CD4-positive, alpha-beta T cell treated with Interleukin-2 at 100 ng/mL for 4 hours (primary cell): Measurements from ENCODE around the gene FAM151A.

ENCODE experiments used
- DNase-seq: peaks from one replicate; pipeline ENCODE4 v3.0.0-alpha.2; 2020; ENCODE audit warnings: low spot score

FAM151A gene

DNA sequence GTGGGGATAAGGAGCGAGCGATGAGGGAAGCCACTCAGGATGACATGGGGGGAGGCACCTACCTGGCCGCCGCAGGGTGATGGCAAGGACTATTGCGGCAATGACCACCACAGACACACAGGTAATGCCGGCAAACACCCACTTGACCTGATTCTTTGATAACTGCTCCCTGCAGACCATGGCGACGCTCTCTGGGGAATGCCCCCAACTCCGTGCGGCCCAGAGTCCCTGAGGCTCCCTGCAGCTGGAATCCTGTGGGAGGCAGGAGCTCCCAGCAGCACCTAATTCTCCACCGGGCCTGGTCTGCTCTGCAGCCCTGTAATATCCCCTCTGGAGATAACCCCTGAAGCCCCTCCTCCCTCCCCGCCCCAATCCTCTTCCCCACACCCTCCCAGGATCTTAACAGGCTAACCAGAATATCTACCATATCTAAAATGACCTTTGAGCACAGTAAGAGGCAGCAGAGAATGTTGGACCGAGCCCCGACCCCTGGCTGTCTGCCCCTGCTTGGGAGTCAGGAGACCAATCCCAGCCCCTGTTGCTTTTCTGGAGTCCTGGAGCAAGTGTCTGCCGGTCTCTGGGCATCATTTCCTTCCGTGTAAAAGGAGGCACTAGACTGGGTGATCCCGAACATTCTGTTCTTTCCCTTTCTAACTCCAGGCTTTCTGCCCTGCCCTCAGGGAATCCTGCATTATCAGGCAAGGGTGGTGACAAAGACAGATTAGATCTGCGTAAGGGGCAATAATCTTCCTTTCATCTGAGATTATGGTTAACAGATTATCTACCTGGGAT, at the start of gene FAM151A:
Gene FAM151A, minus strand, starts transcription at position 310 of the 792 bp plus-strand sequence. Its CDS starts 130 bp downstream, at position 180.
- DNase-seq, result no peak

DNA sequence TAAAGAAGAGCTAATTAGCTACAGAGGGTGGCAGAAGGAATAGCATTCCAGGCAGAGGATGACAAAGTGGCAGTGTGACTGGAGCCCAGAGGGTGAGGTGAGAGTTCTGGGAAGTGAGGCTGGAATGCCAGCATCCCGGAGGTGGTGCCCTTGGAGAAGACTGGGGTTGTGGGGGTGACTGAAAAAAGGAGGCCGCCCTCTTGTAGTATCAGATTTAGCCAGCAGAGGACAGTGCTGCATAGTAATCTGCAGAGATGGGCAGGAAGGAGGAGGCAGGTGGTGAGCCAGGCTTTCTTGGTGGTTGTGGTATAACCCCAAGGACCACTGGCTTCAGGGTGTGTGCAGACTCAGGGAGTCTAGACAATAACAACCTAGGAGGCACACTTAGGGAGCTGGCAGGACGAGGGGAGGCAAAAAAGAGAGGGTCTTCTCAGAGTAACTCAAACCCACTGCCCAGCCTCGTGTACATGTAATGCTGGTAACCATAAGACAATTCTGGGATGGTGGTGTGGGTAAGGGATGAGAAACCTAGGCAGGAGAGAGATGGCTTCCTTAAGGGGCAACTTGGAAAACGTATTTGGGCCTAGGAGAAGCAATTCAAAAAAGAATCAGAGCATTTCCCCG, 48.8 kb upstream of the FAM151A start:
- peak; percentile 70 for DNase-seq

DNA sequence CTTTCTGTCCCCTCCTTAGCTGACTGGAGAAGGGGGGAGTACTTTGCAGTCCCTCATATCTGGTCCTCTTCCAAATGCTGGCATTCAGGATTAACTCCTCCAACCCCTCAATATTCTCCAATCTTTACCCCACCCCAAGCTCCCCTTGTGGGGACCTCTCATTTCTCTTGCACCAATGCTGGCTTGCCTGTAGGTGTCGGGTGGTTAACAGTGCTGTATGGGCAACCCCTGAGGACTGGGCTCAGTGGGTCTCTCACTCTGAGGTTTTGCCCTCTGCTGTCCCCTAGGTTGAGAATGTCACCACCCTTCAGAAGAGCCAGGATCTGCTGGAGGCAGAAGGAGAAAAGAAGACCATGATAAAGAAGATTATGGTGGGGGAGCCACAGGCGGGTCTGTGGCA, 45.2 kb upstream of the FAM151A start:
- DNase-seq, result no peak

DNA sequence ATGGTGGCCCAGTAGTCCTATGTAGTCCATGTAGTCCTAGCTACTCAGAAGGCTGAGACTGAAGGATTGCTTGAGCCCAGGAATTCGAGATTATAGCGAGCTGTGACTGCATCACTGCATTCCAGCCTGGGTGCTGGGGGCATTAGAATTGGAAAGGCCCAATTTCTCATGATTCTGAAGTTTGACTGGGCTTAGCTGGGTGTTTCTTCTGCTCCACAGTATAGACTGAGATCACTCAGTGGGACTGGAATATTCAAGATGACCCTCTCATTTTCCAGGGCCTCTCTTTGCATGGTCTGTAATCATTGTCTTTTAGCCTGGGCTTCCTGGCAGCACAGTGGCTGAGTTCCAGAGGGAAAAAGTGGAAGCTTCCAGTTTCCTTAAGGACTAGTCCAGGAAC, 44.5 kb upstream of the FAM151A start:
- DNase-seq, result no peak

DNA sequence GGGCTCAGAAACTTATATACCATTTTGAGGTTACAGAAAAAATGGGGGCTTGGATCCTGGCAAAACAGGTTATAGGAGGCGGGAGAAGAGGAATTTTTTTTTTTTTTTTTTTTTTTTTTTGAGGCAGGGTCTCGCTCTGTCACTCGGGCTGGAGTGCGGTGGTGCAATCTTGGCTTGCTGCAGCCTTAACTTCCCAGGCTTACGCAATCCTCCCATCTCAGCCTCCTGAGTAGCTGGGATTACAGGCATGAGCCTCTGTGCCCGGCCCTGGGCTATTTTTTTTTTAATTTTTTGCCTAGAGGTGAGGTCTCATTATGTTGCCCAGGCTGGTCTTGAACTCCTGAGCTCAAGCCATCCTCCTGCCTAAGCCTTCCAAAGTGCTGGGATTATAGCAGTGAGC, 43.0 kb upstream of the FAM151A start:
- DNase-seq, result no peak

DNA sequence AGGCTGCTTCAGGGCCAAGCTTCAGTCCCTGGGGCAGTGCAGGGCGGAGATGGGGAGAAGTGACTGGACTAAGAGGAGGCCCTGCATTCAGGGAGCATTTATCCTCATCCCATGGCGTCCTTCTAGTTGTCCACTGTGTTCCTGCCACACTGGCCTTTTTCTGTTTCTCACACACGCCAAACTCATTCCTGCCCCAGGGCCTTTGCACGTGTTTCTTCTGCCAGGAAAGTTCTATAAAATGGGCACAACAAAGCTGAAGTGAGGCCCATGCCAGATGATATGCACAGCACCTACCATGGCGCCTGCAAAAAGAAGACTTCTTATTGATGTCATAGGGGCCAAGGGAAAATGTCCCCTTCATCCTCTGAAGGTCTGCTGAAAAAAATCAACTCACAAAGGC, 42.5 kb upstream of the FAM151A start:
- DNase-seq, result no peak

DNA sequence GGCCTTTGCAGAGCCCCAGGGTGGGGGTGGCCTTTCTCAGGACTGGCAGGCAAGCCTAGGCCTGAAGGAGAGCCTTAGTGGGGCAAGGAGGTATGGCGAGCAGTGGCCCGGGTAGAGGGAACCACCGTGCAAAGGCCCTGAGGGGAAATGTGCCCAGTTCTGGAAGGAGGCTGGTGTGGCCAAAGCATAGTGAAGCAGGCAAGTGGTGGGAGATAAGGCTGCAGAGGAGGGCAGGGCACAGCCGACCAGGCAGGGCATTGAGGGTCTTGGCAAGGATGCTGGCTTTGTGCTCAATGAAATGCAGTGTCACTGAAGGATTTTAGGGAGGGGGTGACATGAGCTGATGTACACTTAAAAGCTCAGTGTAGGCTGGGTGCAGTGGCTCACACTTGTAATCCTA, 41.0 kb upstream of the FAM151A start:
- DNase-seq, result no peak

DNA sequence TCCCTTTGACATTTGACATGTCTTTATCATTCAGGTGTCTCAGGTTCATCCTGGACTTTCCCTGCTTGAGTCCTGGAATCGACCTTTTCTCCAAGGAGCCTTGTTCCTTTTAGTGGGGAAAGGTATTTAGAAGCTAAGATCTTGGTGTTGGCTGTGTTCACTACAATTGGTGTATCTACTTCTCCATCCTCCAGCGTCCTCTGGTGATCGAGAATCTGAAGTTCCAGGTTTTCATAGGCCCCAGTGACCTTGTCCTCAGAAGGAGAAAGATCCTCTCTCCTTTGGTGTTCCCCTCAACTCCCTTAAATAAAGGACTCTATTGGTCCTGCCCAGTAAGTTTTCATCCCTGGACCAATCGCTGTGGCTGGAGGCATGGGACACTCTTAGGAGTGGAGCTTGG, 40.4 kb upstream of the FAM151A start:
- no peak for DNase-seq

DNA sequence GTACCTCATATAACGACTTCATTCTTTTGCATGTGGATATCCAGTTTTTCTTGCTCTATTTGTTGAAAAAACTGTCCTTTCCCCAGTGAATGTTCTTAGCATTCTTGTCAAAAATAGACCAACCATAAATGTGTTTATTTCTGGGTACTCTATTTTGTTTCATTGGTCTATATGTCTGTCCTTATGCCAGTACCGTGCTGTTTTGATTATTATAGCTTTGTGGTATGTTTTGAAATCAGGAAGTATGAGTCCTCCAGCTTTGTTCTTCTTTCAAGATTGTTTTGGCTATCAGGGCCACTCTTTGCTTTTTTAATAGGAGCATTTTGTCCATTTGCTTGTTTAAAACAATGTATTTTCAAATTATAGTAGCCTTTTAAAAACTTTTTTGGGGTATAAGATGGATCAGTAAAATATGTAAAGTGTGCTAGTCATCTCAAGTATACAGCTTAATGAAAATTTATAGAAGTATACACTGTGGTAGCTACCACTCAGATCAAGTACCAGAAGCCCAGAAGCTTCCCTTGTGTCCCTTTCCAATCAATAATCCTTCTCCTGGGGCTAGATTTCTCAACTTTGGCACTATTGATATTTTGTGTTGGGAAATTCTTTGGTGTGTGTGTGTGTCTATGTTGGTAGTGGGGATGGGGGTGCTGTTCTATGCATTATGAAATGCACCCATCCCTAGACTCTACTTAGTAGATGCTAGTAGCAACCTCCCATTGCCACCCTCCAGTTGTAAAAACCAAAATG, 35.0 kb upstream of the FAM151A start:
- DNase-seq, result no peak

DNA sequence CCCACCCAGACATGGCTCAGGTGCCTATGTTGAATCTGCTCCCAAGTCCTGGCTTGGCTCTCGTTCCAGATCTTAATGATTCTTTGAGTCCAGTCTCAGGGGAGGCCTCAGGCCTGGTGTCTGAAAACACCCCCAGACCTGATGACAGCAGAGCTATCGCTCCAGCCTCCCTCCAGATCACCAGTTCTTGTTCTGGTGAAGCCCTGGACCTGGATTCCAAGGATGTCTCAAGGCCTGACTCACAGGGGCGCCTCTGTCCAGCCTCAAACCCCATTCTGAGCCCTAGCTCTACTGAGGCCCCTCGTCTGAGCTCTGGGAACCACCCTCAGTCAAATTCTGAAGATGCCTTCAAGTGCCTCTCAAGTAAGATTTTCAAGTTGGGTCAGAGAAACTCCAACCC, 29.7 kb upstream of the FAM151A start:
- no peak for DNase-seq

DNA sequence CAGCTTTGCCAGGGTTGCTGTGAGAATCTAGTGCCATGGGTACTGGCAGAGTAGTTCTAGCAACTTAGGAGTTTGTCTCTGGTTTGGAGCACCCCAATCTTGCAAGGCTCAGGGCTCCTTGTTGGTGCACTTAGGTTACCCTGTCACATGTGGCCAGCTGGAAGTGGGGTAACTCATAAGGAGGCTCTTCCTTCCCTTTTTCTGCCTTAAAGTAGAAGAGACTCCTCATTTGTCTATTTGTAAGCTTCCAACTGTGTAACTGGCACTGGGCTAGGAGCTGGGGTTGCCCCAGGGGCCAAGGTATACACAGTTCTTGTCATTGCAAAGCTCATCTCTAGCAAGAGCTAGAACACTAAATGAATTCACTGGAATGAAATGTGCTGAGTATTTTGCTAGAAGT, 28.8 kb upstream of the FAM151A start:
- DNase-seq, result no peak

DNA sequence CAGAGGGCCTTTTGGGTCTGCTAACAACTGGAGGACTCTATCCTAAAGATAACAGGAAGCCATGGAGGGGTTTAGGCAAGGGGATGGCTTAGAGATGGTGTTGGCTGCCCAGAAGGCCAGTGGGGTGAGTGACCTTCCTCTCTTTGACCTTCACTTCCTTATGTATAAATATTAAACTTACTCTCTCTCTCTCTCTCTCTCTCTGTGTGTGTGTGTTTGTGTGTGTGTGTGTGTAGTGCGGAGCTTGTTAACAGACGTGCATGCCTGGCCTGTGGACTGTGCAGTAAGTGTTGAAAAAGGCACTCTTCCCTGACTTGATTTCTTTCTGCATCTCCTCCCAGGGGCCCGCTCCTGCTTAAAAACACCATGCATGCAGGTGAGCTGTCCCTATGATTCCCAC, 28.3 kb upstream of the FAM151A start:
- DNase-seq, result no peak

DNA sequence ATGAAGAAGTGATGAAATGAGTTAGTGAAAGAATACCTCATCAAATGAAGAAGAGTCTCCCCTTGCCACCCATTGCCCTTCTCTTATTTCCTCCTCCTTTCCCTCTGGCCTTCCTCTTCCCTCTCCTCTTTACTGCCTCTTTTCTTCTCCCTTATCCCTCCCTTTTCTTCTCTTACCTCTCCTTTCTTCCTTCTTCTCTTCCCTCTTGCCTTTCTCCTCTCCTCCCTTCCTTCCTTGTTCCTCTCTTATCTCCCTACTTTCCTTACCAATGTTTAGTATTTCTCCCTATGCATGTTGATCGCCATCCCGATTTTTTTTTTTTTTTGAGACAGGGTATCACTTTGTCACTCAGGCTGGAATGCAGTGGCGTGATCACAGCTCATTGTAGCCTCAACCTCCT, 27.1 kb upstream of the FAM151A start:
- DNase-seq, result no peak

DNA sequence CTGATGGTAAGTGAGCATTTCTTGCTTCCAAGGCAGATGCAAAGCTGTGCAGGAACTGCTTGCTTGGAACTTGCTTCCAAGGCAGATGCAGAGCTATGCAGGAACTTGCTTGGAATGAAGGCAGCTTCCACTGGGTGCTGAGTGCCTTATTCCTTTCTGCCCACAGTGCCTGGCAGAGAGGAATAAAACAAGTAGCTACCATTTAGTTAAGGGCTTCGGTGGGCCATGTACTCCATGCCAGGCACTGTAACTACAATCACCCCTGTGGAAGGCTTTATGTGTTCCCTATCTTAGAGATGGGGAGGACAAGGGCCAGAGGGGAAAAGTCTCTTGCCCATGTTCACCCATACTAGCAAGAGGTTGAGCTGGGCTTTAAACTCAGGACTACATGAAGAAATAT, 26.6 kb upstream of the FAM151A start:
- DNase-seq, result no peak

DNA sequence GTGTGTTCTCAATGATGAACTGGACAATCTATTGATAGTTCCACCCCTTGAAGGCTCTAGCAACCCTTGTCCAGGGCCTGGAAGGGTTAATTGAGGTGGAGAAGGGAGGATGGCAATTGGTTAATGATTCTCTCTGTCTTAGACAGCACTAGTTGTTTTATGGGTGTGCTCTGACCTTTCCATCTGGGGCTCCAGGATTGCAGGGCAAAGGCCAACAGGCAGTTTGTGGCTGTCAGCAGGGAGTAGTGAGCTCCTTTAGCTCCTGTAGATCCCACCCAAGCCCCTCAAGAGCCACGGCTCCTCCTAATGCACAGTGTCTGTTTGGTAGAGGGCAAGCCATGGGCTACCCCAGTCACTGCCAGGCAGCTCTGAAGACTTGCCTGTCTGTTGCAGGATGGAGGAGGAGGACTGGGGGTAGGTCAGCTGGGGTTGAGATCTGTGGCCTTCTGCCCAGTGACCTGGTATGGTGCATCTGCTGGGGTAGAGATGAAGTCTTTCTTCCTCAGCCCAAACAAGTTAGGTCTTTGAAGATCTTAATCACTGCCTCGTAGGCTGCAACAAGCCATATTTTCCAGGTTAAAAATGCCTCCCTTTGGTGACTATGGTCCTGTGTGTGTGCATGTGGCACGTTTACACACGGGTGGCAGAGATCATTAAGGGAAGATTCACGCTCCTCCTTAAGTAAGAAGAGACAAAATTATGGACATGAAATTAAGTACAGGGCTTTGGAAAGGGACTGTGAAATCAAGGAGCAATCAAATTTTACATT, 26.0 kb upstream of the FAM151A start:
- no peak for DNase-seq

DNA sequence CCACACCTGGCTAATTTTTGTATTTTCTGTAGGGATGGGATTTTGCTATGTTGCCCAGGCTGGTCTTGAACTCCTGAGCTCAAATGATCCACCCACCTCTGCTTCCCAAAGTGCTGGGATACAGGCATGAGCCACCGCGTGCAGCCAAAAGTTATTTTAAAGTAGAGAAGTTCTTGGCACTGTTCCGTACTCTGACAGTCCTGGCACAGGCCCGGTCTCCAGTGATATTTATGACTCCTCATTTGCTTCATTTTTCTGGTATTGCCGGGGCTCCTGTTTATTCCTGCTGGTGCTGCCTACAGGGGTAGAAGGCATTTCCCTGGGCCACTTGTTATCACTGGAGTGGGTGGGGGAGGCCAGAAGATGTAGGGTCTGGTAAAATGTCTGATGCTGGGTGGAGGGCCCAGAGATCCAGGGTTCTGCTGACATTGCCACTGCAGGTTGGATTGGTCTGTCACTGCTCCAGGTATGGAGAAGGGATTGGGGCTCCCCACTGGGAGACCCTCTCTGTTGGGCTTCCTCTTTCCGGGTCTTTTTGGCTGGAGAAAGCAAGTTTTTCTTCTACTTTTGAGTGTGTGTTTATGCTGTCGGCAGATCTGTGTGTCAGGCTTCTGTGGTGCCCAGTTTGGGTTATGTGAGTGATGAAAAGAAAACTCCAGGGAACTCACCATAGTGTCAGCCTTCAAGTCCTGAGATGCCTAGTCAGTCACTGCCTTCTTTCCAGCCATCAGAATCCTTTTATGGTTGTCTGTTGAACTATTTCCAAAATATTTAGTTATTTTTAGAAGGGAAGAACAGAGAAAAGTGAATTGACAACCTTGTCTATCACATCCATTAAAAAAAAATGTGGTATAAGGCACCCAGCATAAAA, 22.7 kb upstream of the FAM151A start:
- DNase-seq, result no peak

DNA sequence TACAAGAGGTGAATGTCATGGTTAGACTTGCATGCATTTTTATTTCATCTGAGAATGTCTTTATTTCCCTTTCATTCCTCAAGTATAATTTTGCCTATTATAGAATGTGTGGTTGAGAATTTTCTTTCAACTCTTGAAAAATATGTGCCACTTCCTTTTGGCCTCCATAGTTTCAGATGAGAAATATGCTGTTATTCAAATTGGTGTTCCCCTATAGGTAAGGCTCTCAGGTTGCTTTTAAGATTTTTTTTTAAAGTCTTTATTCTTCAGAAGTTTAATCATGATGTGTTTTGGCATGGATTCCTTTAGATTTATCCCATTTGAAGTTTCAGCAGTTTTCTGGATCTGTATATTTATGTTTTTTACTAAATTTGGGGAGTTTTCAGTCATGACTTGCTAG, 20.4 kb upstream of the FAM151A start:
- no peak for DNase-seq

DNA sequence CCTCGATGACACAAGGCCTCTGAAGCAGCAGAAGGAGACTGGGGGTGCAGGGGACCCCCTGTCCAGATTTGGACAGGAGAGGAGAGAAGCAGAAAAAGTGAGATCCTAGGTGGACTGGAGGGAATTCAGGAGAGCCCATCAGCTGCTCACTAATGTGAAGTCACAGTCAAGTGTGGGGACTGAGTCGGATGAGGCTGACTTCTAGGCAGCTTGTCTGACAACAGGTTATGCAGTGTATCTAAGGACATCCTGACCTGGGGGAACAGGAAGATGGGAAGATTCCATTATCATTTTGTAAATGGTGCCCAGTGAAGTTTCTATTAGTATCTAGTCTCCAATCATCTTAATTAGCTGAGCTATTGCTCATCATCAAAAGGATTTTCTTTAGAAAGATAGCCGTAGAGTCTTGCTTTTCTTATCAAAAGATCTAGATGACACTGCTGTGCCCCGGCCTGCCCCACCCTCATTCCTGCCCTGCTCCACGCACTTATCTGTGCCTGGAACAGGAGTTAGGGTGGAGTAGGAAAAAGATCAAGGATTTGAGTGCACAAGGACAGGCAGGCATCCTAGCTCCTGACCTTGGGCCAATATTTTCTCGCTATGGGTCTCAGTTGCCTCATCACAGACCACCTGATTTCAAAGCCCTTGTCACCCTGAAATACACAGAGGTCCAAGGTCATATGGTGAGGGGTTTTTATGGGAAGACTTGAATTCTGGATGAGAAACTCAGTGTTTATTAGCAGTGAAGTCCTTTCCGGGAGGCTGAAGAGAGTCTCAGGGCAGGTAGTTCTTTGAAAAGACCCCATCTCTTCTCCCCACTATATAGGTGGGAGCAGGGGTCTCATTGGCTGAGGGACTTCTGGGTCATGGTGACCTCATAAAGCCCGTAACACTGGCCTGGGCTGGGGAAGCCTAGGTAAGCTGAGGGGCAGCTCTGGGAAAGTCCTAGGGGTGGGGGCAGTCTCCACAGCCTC, 17.8 kb upstream of the FAM151A start, which contains the start of gene MROH7:
Gene MROH7, plus strand, starts transcription at position 924 of the 974 bp plus-strand sequence. CDS start 11,141 bp downstream, outside the sequence.
- no peak for DNase-seq

DNA sequence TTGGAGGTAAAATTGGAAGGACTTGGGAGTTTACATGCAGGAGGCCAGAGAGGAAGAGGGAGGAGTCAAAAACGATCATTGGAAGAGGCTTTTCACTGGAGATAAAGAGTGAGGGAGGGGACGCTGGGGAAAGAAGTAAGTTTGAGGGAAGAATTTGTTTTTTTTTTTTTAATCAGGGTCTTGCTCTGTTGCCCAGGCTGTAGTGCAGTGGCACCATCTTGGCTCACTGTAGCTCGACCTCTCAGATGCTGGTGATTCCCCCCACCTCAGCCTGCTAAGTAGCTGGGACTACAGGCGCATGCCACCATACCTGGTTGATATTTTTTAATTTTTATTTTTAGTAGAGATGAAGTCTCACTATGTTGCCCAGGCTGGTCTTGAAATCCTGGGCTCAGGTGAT, 17.0 kb upstream of the FAM151A start:
- DNase-seq, result no peak
